Osteocyte (in vitro differentiated cells): ENCODE data around the gene CDH12. TPM values are rescaled to one million over a fixed set of nuclear protein-coding genes. Genes with fewer than 3 reads are reported as not detected.

Experiments
- DNase-seq: peaks from one replicate; pipeline ENCODE4 v3.0.0; 2021; ENCODE audit warnings: mixed read lengths; ENCODE audit not compliant: unreplicated experiment; ENCODE audit errors: extremely low spot score
- H3K27ac Mint-ChIP-seq: one replicate; pipeline ENCODE4 v1.8.0; 2021; ENCODE audit warnings: mild to moderate bottlenecking, mixed read lengths; ENCODE audit not compliant: unreplicated experiment
- H3K27me3 Mint-ChIP-seq: one replicate; pipeline ENCODE4 v1.8.0; 2021; ENCODE audit warnings: mixed read lengths; ENCODE audit not compliant: unreplicated experiment
- H3K36me3 Mint-ChIP-seq: one replicate; pipeline ENCODE4 v1.8.0; 2021; ENCODE audit warnings: mixed read lengths; ENCODE audit not compliant: unreplicated experiment
- H3K4me1 Mint-ChIP-seq: one replicate; pipeline ENCODE4 v1.8.0; 2021; ENCODE audit warnings: mixed read lengths; ENCODE audit not compliant: unreplicated experiment
- H3K4me3 Mint-ChIP-seq: one replicate; pipeline ENCODE4 v1.8.0; 2021; ENCODE audit warnings: mild to moderate bottlenecking, moderate library complexity, mixed read lengths; ENCODE audit not compliant: unreplicated experiment
- H3K9me3 Mint-ChIP-seq: one replicate; pipeline ENCODE4 v1.8.0; 2021; ENCODE audit warnings: mixed read lengths; ENCODE audit not compliant: unreplicated experiment
- CTCF ChIP-seq: fragments of 200-600 bp; sonication (generic); IDR thresholded peaks from 2 replicates; pipeline ENCODE4 v1.5.0; 2021; ENCODE audit warnings: antibody characterized with exemption, mild to moderate bottlenecking, moderate library complexity
- total RNA-seq: library from RNA; stranded (reverse); gene quantifications from 2 replicates; pipeline ENCODE4 v1.2.1, GENCODE V29; 2021

CDH12 gene
- total RNA-seq, 1 donor from 2014 or later = not detected

GRCh38 chr5:22678886-22679285, 174.3 kb downstream of the CDH12 start:
- no peaks in the 10 kb centered on the region for H3K36me3 Mint-ChIP-seq
- no peaks in the 10 kb centered on the region for H3K9me3 Mint-ChIP-seq
- DNase-seq = no peak
- no peak overlapping the region for H3K27ac Mint-ChIP-seq
- no peak overlapping the region for H3K4me3 Mint-ChIP-seq
- H3K27me3 Mint-ChIP-seq = peaks cover 9% of the 10 kb centered on the region
- no peaks in the 10 kb centered on the region for H3K4me1 Mint-ChIP-seq
- no peak for TF ChIP-seq CTCF

GRCh38 chr5:22673131-22673530, 180.0 kb downstream of the CDH12 start:
- Mint-ChIP-seq H3K27ac (no peak overlapping the region), H3K27me3 (peaks cover 6% of the 10 kb centered on the region), H3K4me1 (no peaks in the 10 kb centered on the region), H3K9me3 (no peaks in the 10 kb centered on the region), H3K4me3 (no peak overlapping the region), H3K36me3 (no peaks in the 10 kb centered on the region)
- DNase-seq = no peak
- no peak for TF ChIP-seq CTCF

GRCh38 chr5:22669345-22669744, 183.8 kb downstream of the CDH12 start:
- no peak for TF ChIP-seq CTCF
- no peaks in the 10 kb centered on the region for H3K36me3 Mint-ChIP-seq
- no peak overlapping the region for H3K27ac Mint-ChIP-seq
- no peaks in the 10 kb centered on the region for H3K9me3 Mint-ChIP-seq
- peaks cover 4% of the 10 kb centered on the region for H3K27me3 Mint-ChIP-seq
- H3K4me3 Mint-ChIP-seq = no peak overlapping the region
- H3K4me1 Mint-ChIP-seq = no peaks in the 10 kb centered on the region
- DNase-seq = no peak

GRCh38 chr5:22665801-22666200, 187.3 kb downstream of the CDH12 start:
- Mint-ChIP-seq H3K4me3 (no peak overlapping the region), H3K36me3 (no peaks in the 10 kb centered on the region), H3K27ac (no peak overlapping the region), H3K27me3 (peaks cover 7% of the 10 kb centered on the region), H3K9me3 (no peaks in the 10 kb centered on the region), H3K4me1 (no peaks in the 10 kb centered on the region)
- no peak for DNase-seq
- no peak for TF ChIP-seq CTCF

- DNase-seq = no peak
- Mint-ChIP-seq H3K27ac (no peak overlapping the region), H3K9me3 (no peaks in the 10 kb centered on the region), H3K4me1 (no peaks in the 10 kb centered on the region), H3K27me3 (peaks cover 7% of the 10 kb centered on the region), H3K36me3 (no peaks in the 10 kb centered on the region), H3K4me3 (no peak overlapping the region)
- no peak for TF ChIP-seq CTCF
These were observed 190.0 kb downstream of the CDH12 start for GRCh38 chr5:22663134-22663533.
